HEK293 (cell line): ENCODE results near the gene MOSMO.

Experiments
- CTCF ChIA-PET: fragments of 350-600 bp; formaldehyde crosslinking; extraction: SDS; loops from one replicate; lab custom pipeline; 2021; ENCODE audit warnings: antibody characterized with exemption; lab: Yijun Ruan, JAX
- POLR2A ChIA-PET: fragments of 300-600 bp; formaldehyde crosslinking; extraction: SDS; loops from one replicate; lab custom pipeline; 2020; ENCODE audit warnings: antibody characterized with exemption, inconsistent platforms; lab: Yijun Ruan, JAX
- H3K27ac ChIP-seq: fragments of 200-500 bp; sonication (Bioruptor generic); 2 replicates; pipeline ENCODE4 v1.5.1; 2014; ENCODE audit warnings: low read depth, low read length, control low read depth, inconsistent platforms; ENCODE audit errors: extremely low read depth
- H3K36me3 ChIP-seq, 2 experiments: fragments of 200-500 bp in 1 of 2; sonication (Bioruptor generic) in 1 of 2; 1 replicate in 1 of 2; 2 replicates in 1 of 2; pipeline ENCODE4 v1.5.1; 2014 to 2017; ENCODE audit warnings: inconsistent platforms in 2 of 2, low read length in 2 of 2; ENCODE audit not compliant: control insufficient read depth in 2 of 2, insufficient read depth in 1 of 2
- H3K4me1 ChIP-seq: fragments of 200-500 bp; sonication (Bioruptor generic); 2 replicates; pipeline ENCODE4 v1.5.1; 2014; ENCODE audit warnings: mild to moderate bottlenecking, low read length, inconsistent platforms; ENCODE audit not compliant: control insufficient read depth, insufficient read depth
- H3K4me3 ChIP-seq: 2 replicates; pipeline ENCODE4 v1.5.1; 2011; ENCODE audit warnings: low read depth, mild to moderate bottlenecking, control low read depth, low read length, moderate library complexity
- H3K9me3 ChIP-seq: fragments of 200-500 bp; sonication (Bioruptor generic); 2 replicates; pipeline ENCODE4 v1.5.1; 2014; ENCODE audit warnings: low read depth, low read length, inconsistent platforms; ENCODE audit not compliant: control insufficient read depth, insufficient read depth
- EGR2 ChIP-seq: fragments of 450-650 bp; formaldehyde crosslinking; IDR thresholded peaks from 2 replicates; pipeline ENCODE4 v1.5.1; 2016; ENCODE audit warnings: low read depth, missing biosample characterization, missing genetic modification characterization
- KLF1 ChIP-seq: fragments of 450-650 bp; formaldehyde crosslinking; IDR thresholded peaks from 2 replicates; pipeline ENCODE4 v1.5.1; 2016; ENCODE audit warnings: missing biosample characterization, missing genetic modification characterization
- ZNF16 ChIP-seq: fragments of 450-650 bp; formaldehyde crosslinking; IDR thresholded peaks from 2 replicates; pipeline ENCODE4 v1.5.1; 2016; ENCODE audit warnings: low read depth, missing biosample characterization, missing genetic modification characterization
- ZNF174 ChIP-seq: fragments of 450-650 bp; formaldehyde crosslinking; IDR thresholded peaks from 2 replicates; pipeline ENCODE4 v1.5.0; 2017; ENCODE audit warnings: missing biosample characterization, mild to moderate bottlenecking, missing genetic modification characterization
- ZNF184 ChIP-seq: fragments of 450-650 bp; IDR thresholded peaks from 2 replicates; pipeline ENCODE4 v1.5.1; 2018; ENCODE audit warnings: missing biosample characterization, mild to moderate bottlenecking, missing genetic modification characterization
- ZNF19 ChIP-seq: fragments of 450-650 bp; formaldehyde crosslinking; IDR thresholded peaks from 2 replicates; pipeline ENCODE4; 2016; ENCODE audit warnings: missing biosample characterization, missing genetic modification characterization, low read depth
- ZNF202 ChIP-seq: fragments of 450-650 bp; formaldehyde crosslinking; IDR thresholded peaks from 2 replicates; pipeline ENCODE4 v1.5.1; 2016; ENCODE audit warnings: missing biosample characterization, missing genetic modification characterization, borderline replicate concordance
- ZNF292 ChIP-seq: fragments of 450-650 bp; formaldehyde crosslinking; IDR thresholded peaks from 2 replicates; pipeline ENCODE4 v1.5.1; 2016; ENCODE audit warnings: low read depth, missing biosample characterization, missing genetic modification characterization, borderline replicate concordance
- ZNF571 ChIP-seq: fragments of 450-650 bp; formaldehyde crosslinking; IDR thresholded peaks from 2 replicates; pipeline ENCODE4 v1.5.0; 2017; ENCODE audit warnings: missing biosample characterization, missing genetic modification characterization
- TF ChIP-seq, protein P1 (sequence below): fragments of 450-650 bp; formaldehyde crosslinking; IDR thresholded peaks from 2 replicates; pipeline ENCODE4 v1.5.1; 2016; ENCODE audit warnings: missing biosample characterization, missing genetic modification characterization, borderline replicate concordance
- TF ChIP-seq, protein P2 (sequence below): fragments of 450-650 bp; formaldehyde crosslinking; IDR thresholded peaks from 2 replicates; pipeline ENCODE4 v1.5.1; 2016; ENCODE audit warnings: missing biosample characterization, missing genetic modification characterization
- TF ChIP-seq, protein P3 (sequence below): fragments of 450-650 bp; formaldehyde crosslinking; IDR thresholded peaks from 2 replicates; pipeline ENCODE4 v1.5.1; 2017; ENCODE audit warnings: missing biosample characterization, missing genetic modification characterization
- TF ChIP-seq, protein P4 (sequence below): fragments of 450-650 bp; formaldehyde crosslinking; IDR thresholded peaks from 2 replicates; pipeline ENCODE4 v1.5.1; 2016; ENCODE audit warnings: missing biosample characterization, missing genetic modification characterization, borderline replicate concordance

Gene MOSMO

DNA sequence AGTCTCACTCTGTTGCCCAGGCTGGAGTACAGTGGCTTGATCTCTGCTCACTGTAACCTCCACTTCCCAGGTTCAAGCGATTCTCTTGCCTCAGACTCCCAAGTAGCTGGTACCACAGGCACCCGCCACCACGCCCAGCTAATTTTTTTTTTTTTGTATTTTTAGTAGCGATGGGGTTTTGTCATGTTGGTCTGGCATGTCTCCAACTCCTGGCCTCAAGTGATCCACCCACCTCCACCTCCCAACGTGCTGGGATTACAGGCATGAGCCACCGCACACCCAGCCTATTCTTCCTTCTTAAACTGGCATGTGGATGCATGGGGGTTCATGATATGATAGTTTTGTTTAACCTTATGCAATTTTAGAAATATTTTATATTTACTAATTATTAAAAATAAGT lies 45.1 kb downstream of the MOSMO start:
- CTCF ChIA-PET: no interaction called here
- POLR2A ChIA-PET: no interaction called here
- H3K9me3 ChIP-seq: no peaks in the 10 kb centered on the region

DNA sequence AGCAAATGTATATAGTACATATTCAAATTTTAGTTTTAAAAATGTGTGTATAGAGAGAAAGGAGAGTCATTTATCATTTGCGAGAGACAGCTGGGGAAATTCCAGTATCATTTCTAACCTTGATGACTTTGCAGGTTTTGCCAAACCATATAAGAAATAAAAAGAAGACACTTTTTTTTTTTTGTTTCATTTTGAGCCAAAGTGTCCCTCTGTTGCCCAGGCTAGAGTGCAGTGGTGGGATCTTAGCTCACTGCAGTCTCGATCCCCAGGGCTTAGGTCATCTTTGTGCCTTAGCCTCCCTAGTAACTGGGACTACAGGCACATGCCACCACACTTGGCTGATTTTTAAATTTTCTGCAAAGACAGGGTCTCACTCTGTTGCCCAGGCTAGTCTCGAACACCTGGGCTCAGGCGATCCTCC lies 46.0 kb downstream of the MOSMO start:
- no peaks in the 10 kb centered on the region for H3K9me3 ChIP-seq
- TF ChIP-seq ZNF184 (tag by site-specific recombination): no peak
- TF ChIP-seq, protein P1, sequence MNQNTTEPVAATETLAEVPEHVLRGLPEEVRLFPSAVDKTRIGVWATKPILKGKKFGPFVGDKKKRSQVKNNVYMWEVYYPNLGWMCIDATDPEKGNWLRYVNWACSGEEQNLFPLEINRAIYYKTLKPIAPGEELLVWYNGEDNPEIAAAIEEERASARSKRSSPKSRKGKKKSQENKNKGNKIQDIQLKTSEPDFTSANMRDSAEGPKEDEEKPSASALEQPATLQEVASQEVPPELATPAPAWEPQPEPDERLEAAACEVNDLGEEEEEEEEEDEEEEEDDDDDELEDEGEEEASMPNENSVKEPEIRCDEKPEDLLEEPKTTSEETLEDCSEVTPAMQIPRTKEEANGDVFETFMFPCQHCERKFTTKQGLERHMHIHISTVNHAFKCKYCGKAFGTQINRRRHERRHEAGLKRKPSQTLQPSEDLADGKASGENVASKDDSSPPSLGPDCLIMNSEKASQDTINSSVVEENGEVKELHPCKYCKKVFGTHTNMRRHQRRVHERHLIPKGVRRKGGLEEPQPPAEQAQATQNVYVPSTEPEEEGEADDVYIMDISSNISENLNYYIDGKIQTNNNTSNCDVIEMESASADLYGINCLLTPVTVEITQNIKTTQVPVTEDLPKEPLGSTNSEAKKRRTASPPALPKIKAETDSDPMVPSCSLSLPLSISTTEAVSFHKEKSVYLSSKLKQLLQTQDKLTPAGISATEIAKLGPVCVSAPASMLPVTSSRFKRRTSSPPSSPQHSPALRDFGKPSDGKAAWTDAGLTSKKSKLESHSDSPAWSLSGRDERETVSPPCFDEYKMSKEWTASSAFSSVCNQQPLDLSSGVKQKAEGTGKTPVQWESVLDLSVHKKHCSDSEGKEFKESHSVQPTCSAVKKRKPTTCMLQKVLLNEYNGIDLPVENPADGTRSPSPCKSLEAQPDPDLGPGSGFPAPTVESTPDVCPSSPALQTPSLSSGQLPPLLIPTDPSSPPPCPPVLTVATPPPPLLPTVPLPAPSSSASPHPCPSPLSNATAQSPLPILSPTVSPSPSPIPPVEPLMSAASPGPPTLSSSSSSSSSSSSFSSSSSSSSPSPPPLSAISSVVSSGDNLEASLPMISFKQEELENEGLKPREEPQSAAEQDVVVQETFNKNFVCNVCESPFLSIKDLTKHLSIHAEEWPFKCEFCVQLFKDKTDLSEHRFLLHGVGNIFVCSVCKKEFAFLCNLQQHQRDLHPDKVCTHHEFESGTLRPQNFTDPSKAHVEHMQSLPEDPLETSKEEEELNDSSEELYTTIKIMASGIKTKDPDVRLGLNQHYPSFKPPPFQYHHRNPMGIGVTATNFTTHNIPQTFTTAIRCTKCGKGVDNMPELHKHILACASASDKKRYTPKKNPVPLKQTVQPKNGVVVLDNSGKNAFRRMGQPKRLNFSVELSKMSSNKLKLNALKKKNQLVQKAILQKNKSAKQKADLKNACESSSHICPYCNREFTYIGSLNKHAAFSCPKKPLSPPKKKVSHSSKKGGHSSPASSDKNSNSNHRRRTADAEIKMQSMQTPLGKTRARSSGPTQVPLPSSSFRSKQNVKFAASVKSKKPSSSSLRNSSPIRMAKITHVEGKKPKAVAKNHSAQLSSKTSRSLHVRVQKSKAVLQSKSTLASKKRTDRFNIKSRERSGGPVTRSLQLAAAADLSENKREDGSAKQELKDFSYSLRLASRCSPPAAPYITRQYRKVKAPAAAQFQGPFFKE (tag by site-specific recombination): no peak
- TF ChIP-seq, protein P2, sequence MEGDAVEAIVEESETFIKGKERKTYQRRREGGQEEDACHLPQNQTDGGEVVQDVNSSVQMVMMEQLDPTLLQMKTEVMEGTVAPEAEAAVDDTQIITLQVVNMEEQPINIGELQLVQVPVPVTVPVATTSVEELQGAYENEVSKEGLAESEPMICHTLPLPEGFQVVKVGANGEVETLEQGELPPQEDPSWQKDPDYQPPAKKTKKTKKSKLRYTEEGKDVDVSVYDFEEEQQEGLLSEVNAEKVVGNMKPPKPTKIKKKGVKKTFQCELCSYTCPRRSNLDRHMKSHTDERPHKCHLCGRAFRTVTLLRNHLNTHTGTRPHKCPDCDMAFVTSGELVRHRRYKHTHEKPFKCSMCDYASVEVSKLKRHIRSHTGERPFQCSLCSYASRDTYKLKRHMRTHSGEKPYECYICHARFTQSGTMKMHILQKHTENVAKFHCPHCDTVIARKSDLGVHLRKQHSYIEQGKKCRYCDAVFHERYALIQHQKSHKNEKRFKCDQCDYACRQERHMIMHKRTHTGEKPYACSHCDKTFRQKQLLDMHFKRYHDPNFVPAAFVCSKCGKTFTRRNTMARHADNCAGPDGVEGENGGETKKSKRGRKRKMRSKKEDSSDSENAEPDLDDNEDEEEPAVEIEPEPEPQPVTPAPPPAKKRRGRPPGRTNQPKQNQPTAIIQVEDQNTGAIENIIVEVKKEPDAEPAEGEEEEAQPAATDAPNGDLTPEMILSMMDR (tag by site-specific recombination): no peak
- TF ChIP-seq, protein P3, sequence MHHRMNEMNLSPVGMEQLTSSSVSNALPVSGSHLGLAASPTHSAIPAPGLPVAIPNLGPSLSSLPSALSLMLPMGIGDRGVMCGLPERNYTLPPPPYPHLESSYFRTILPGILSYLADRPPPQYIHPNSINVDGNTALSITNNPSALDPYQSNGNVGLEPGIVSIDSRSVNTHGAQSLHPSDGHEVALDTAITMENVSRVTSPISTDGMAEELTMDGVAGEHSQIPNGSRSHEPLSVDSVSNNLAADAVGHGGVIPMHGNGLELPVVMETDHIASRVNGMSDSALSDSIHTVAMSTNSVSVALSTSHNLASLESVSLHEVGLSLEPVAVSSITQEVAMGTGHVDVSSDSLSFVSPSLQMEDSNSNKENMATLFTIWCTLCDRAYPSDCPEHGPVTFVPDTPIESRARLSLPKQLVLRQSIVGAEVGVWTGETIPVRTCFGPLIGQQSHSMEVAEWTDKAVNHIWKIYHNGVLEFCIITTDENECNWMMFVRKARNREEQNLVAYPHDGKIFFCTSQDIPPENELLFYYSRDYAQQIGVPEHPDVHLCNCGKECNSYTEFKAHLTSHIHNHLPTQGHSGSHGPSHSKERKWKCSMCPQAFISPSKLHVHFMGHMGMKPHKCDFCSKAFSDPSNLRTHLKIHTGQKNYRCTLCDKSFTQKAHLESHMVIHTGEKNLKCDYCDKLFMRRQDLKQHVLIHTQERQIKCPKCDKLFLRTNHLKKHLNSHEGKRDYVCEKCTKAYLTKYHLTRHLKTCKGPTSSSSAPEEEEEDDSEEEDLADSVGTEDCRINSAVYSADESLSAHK (tag by site-specific recombination): no peak
- TF ChIP-seq ZNF19: no peak
- no peak for TF ChIP-seq ZNF174
- TF ChIP-seq ZNF571 (tag by site-specific recombination): no peak
- TF ChIP-seq, protein P4, sequence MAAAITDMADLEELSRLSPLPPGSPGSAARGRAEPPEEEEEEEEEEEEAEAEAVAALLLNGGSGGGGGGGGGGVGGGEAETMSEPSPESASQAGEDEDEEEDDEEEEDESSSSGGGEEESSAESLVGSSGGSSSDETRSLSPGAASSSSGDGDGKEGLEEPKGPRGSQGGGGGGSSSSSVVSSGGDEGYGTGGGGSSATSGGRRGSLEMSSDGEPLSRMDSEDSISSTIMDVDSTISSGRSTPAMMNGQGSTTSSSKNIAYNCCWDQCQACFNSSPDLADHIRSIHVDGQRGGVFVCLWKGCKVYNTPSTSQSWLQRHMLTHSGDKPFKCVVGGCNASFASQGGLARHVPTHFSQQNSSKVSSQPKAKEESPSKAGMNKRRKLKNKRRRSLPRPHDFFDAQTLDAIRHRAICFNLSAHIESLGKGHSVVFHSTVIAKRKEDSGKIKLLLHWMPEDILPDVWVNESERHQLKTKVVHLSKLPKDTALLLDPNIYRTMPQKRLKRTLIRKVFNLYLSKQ: no peak
- no peak for TF ChIP-seq KLF1 (tag by site-specific recombination)
- TF ChIP-seq ZNF292: no peak
- no peak for TF ChIP-seq ZNF16 (tag by site-specific recombination)
- TF ChIP-seq, all 188 proteins: peak for 0
- Histone ChIP-seq H3K36me3 (no peaks in the 10 kb centered on the region; a peak in 1 of 3 replicates), H3K4me1 (no peaks in the 10 kb centered on the region), H3K27ac (no peak overlapping the region), H3K4me3 (no peak overlapping the region)
- POLR2A ChIA-PET: no interaction called here
- CTCF ChIA-PET: no interaction called here

More for the DNA sequence above, 45.1 kb downstream of the MOSMO start:
- H3K27ac ChIP-seq: no peak overlapping the region
- no peaks in the 10 kb centered on the region for H3K4me1 ChIP-seq
- H3K4me3 ChIP-seq: no peak overlapping the region
- peak; percentile 42; the same call in 1 of the 2 replicates for TF ChIP-seq EGR2 (tag by site-specific recombination)
- TF ChIP-seq ZNF202 (tag by site-specific recombination): no peak
- TF ChIP-seq KLF1 (tag by site-specific recombination): 0 out of 2 replicates have a peak, but pooled peaks have one; percentile 24
- no peaks in the 10 kb centered on the region; a peak in 1 of 3 replicates for H3K36me3 ChIP-seq
